Activated CD4-positive, CD25-positive, alpha-beta regulatory T cell treated with anti-CD3 and anti-CD28 coated beads, Interleukin-2, amount 50 U/mL, for 24 hours (primary cell): ENCODE results near the gene SLN.

Experiments
- ATAC-seq, 2 donors: fragments of 150-1000 bp; cut with Tn5 transposase; one replicate each; pipeline ENCODE4 v1.10.0; 2021; ENCODE audit warnings: mild to moderate bottlenecking in 1 of 2, moderate library complexity in 1 of 2

Gene SLN

DNA sequence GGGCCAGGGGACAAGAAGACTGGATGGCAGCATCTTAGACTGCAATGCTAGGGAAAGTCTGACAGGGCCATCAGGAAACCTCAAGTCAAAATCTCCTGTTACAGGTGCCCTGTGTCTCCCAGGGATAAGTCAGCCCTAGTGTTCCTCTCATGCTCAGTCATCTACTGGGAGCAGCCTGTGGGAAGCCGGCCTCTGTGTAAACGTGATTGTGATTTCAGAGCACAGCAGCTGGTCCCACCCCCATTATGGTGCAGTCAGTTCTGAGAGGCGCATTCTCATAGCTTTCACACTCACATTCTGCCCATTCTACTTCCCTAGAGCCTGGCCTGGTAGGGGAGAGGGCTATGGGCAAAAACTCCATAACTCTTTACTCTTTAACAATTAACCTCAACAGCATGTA, 7.2 kb upstream of the SLN start:
- no peak for ATAC-seq

DNA sequence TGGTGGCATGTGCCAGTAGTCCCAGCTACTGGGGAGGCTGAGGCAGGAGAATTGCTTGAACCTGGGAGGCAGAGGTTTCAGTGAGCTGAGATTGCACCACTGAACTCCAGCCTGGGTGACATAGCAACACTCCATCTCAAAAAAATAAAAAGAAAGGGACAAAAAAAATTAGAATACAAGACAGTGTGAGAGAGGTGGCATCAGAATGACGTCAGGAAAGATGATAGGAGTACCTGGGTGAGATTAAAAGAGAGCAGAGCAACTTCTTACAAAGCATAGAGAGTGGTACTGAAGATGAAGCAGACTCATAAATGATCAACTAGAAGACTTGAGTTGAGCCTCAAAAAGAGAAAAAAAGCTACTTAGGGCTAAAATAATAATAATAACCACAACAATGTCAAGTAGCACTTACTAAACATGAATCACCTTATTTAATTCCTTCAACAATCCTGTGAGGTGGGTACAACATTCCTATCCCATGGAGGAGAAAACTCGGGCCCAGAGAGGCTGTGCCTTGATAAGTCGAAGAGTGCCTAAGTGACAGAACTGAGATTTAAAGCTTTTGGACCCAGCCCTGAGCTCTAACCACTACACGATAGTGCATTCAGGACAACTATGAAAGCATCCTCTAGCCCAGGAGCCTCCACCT, 5.2 kb upstream of the SLN start:
- no peak for ATAC-seq

DNA sequence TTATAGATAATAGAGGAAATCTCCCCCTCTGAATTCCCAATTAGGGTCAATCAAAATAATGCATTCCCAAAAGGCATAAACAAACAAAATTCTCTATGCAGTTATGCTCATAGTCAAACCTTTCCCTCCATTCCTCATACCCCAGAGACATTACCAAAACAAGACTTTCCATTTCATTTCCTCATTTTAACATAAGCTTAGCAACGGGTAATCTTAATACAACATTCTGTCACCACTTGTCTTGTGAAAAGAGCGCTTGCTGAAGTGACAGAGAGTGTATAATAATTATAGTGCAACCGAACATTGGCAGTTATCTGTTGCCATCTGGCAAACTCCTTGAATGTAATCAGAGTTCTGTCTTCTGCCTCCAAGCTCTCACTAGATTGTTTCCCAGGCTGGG, 1.2 kb upstream of the SLN start:
- no peak for ATAC-seq

DNA sequence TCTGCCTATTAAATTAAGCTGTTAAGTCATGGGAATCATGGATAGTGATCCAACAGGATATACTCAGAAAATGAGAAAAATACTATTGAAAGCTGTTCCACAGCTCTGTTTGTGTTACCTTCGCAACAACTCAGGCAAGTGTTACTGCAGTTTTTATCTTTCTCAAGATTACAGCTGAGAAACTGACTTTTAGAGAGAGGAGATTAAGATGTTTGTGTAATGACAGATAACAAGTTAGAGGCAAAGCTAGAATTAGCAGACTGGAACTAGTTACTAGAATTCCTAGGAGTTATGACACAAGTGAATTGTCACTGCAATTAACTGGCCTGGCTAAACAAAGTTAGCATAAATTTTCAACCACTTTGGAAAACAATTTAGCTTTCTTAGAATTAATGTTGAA, 1.6 kb downstream of the SLN start:
- no peak for ATAC-seq

DNA sequence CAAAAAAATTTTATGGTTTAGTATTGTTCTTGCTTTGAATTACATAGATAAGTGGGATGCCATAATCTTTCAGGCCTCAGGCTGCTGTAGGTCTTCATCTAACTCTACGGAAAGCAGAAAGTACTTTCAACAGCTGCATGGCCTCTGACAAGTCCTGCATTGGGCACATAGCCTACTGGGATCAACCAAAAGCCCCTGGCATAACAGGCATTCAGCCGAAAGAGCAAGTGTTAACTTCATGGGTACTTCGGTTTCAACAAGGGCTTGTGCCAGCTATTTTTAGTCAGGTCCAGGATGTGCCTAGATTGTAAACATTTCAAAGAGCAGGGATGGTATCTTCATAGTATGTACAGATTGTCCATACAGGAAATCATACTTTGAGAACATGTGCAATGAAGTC, 3.1 kb downstream of the SLN start:
- ATAC-seq: no peak

DNA sequence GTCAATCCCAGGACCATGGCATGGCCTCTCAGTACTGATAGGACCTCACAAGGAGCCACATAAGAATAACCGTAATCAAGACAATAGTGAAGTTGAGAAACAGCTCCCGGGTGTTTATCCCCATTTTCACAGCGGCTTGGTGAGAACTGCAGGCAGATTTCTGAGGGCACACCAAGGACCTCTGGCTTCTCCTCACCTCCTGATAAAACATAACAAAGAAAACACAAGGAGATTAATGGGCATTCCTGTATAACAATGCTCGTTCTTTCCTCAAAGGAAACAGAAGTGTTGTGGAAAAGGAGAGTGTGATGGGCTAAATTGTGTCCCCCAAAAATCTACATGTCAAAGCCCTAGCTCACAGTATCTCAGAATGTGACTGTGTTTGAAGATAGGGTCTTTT, 4.0 kb downstream of the SLN start:
- ATAC-seq: no peak

DNA sequence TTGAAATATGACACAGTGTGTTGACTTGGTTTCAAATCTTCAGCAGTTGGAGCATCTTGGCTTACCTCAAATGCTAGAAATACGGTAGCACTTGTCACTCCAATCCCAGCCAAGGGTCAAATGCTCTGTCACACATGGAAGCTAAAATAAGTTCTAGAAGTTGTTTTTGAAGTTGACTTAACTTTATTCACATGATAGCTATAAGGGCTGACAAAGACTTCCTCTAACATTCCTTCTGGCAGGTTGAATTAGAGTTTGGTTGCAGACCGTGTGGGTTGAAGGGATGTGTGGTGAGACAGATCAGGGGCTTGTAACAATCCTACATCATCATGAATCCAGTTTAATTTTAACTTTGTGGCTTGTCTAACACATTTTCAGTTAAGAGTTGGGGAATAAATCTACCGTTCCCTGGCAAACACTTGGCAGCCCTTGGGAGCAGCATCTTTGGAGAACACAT, 4.6 kb downstream of the SLN start:
- no peak for ATAC-seq

DNA sequence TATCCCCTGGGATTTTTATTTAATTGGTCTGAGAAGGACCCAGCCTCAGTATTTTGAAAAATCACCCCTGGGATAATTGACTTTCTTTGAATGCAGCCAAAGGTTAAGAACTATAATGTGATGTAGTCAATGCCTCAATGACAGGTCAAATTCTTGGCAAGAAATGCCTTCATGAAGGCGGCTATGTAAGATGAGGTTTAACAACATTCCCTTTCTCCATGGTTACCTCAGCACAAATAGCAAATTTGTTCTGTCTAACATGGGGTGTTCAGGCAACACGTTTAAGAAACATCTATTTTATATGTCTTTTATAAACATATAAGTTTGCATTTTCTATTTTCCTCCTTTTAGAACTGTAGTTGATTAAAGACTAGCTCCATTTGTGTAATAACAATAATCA, 5.3 kb downstream of the SLN start:
- ATAC-seq: no peak

DNA sequence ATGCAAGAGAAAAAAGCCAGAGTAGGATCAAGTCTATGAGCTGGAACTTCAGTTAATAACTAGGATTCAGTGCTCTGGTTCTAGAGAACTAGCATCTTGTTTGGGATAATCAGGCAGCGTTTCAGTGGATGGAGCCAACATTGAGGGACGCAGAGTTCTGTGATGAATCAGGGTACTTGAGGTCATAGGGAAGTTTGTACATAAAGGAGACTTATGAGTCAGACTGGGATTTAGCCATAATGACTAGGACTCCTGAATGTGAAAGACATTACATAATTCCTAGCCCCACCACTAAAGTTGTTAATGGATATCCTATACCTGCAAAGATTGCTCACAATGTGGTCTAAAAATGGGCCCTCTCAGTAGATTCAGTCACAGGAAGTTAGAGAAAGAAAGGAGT, 6.8 kb downstream of the SLN start:
- ATAC-seq: no peak

DNA sequence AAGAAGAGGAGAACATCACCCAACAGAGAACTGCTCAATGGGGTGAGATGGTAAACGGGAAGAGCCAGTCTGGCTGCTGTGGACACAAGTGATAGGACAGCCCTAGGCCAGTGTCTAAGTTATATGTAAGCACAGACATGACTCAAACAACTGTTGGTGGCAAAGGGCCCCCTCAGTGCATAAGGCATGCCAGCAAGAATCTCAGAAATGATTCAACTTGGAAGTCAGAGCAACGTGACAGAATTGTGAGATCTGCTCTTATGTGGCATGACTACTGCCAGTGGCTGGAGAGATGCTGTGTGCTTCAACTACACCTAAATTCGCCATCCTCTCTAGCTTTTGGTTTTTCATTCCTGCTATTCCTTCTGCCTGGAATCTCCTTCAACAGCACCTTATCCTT, 7.4 kb downstream of the SLN start:
- ATAC-seq: no peak

DNA sequence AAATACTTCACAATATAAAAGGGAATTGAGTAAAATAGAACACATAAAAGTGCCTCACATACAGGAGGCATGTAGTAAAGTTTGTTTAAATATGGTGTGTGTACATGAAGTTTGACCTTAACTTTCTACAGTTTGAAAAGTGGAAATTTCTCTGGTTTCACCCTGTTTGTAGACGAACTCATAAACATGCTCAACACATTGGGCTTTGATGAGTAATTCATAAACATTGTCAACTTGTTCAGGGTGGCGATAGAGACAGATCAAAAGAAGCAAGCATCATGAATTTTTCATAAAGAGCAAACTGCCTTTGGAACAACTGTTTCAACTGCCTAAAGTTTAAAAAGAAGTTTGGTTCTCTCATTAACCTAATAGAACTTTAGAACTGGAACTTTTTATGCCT, 9.1 kb downstream of the SLN start:
- no peak for ATAC-seq

DNA sequence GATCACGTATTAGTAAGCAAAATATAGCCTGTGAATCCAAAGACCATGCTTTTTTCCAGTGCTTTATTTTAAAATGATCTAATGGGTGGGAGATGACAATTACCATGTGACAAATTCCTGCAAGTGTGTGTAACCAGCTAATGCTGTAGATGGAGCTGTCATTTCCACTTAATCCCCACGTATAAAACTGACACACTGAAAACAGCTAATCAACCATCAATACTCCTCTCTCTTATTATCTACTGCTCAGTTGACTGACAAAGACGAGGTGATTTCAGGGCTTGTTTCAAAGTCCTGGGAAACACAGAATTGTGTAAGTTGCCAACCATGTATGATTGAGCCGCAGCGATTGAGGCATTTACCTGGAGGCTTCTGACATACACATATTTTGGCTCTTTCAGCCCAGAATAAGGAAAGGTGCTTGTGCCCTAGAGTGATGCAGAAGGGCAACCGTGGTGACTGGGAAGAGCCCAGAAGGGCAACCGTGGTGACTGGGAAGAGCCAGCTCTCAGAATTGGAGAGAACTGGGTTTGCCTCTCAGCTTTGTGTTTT, 9.7 kb downstream of the SLN start:
- no peak for ATAC-seq

DNA sequence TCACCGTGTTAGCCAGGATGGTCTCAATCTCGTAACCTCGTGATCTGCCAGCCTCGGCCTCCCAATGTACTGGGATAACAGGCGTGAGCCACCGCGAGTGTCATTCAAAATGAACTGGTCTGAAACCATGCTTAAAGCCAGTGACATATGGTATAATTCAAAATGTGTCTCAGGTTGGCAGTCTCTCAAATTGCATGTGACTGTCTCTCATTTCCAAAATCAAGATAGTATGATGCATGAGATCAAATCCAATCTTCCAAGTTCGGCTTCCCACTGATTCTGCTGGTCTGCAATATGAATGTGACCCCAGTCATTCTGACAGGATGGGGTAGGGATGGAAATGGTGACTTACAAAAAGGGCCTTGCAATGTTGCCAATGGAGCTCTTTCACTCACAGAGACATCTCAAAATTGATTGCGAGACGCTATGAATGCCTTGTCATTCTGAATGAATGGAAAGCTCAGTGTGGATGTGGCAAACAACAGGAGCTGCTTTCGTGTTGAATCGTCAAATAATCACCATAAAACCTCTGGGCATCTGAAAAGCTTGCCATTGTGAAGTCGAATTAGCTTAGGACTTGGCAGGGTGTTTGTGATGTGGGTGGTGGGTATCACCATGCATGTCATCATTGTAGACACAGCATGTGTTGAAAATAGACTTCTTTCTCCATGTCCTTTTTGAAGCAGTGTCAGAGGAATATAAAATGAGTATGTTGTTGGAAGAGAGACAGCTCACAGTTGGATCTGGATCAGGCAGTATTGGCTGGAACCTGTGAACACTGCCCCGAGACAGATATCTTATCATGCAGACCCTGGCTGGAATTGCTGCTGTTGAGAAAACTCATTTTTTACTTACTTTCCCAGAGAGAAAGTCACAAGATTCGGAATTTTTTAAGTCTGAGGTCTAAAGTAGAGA, 12.2 kb downstream of the SLN start:
- ATAC-seq: no peak

DNA sequence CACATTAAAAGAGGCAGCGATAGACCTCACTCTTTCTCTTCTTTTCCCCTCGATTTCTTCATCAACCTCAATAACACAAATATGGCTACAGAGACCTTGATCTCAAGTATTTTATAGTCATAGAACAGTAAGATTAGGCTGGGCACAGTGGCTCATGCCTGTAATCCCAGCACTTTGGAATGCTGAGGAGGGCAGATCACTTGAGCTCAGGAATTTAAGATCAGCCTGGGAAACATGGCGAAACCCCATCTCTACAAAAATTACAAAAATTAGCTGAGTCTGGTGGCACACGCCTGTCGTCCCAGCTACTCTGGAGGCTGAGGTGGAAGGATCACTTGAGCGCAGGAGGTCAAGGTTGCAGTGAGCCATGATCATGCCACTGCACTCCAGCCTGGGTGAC, 14.6 kb downstream of the SLN start:
- no peak for ATAC-seq

DNA sequence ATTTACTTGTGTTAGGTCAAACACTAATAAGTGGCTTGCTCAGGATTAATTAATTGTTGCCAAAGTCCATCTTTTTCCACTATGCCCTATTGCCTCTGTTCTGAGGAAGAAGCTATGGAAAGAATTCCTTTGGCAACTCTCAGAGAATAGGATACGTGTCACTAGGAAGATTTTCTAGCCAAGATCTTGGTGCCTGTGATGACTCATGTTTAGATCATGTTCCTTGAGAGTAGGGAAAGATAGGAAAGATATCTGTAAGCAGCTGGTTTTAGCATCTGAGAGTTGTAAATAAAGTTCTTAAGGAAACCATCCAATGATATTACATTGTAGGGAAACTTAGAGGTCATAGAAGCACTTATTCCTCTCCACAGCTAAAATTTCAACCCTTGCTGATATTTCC, 15.7 kb downstream of the SLN start:
- ATAC-seq: no peak

DNA sequence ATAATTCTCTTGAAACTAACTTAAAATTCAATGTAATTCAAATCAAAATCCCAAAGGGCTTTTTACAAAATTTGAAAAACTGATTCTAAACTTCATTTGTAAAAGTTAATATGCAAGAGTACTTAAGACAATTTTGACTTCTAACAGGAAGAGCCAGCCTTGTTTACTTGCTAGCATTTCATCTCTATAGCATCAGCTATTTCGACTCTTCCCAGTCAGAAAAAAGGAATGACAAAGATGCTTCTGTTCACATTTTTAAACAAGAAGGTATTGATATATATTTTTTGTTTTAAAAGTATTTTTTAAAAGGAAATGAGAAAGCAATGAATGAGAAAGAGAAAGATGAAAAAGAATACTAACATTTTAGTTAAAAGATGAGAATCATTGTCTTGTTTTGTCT, 16.4 kb downstream of the SLN start:
- ATAC-seq: no peak

DNA sequence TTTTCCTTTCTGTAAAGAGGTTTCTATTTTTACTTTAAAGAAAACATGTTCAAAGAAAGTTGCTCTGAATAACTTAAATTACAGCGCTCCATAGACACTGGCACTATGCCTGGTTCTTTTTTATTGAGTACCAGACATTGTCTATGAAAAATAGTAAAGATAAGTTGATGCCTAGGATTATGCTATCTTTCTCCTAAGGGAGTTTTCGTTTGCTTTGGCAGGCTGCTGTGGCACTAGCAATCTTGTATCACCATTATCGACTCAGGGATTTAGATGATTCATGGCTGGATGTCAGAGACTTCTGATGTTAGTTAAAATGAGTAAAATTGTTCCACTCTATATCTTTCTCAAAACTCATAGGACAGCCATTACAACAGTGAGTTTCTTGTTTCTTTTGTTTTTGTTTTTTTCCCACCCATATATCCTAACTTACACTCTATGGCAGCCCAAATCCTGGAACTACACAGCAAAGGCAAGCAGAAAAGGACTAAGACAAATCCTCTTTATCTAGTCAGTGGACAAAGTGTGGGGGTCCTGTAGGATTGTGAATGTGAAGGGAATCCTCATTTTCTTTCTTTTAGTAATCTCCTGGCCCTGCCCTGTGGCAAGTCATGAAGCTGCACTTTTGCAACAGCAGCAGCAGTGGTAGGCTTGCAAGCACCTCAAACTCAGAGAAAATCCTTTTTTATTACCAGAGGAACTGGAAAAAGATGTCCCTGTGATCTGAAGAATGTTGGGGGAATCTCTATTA, 20.7 kb downstream of the SLN start:
- no peak for ATAC-seq

DNA sequence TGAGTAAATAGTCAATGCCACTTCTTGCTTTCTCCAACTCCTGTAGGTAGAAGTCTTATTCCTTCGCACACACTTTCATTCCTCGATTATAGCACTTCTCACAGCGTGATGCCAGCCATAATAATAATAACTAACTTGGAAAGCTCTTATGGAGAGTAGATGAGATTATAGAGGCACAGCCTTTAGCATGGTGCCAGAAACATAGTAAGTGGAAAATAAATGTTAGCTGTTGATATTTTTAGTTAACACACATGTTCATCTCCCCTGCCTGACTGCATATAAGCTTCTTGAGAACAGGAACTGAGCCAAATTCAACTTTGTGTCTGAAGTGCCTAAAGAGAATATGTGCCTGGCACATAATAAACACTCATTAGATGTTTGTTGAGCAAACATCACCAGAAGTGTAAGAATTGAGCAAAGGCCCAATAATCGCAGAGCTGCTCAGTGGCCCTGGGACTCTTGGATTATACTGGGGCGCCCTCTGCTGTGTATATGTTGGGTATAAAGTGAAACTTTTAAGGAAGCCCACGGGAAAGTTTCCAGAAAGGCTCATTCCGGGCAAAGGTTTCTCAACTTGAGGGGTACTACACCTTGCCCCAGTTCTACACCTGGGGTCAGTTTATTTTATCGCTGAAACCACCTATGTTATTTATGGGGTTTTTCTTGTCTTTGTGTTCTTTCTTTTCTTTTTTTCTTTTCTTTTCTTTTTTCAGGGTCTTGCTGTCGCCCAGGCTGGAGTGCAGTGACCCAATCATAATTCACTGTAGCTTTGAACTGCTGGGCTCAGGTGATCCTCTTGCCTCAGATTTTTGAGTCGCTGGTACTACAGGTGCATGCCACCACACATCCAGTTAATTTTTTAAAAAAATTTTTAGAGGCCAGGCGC, 22.3 kb downstream of the SLN start:
- peak; percentile 51 to 53 for ATAC-seq

DNA sequence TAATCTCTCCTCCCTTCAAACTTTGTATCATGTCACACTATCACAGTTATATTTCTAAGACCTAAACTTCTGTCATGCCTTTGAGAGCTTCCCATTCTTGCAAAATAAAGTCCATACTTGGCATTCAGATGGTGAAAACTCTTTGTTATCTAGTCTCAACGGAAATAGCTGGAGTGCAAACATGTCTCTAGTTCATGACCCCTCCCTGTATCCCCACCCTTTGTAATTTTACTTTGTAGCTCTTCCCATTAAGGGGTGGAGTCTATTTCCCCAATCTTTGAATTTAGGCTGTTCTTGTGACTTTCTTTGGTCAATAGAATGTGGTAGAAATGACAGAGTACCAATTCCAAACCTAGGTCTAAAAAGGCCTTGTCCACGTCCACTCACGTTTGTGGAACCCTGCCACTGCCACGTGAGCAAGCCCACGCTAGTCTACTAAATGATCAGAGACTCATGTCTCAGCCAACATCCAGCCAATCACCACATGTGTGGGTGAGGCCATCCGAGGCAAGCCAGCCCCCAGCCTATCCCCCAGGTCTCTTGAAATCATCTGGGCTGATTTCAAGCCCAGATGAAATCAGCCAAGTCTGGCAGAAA, 23.4 kb downstream of the SLN start:
- ATAC-seq: no peak

DNA sequence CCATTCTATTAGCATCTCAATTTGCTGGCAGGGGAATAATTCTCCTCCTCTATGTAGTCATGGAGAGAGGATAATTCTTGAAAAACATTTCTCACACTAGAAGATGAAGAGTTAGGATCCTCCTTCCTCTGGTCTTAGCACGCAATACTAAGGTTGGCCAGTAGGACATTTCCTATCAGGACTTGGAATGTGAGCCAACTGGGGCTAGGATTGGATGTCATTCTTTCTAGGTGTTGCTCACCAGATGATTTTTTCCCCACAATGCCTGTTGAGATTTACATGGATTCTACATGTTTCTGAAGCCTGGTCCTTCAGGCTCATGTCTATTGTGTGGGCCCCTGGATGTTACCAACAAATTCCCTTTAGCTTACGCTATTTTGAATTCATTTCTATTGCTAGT, 28.0 kb downstream of the SLN start:
- no peak for ATAC-seq

DNA sequence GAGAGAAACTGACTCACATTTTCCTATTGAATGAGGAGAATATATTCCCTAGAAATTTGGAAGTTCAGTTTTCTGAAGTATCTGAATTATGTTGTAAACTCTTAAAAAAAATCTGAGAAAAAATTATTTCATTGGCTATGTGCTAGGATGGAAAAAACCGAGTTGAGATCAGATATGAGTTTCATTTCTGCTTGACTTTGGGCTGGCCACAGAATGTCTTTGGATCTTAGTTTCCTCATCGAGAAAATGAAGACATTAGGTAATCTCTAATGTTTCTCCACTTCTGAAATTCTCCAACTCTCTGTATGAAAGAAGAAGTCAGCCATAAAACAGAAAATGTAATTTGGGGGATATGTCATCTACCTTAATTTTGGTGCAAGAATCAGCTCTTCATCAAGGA, 28.8 kb downstream of the SLN start:
- no peak for ATAC-seq

DNA sequence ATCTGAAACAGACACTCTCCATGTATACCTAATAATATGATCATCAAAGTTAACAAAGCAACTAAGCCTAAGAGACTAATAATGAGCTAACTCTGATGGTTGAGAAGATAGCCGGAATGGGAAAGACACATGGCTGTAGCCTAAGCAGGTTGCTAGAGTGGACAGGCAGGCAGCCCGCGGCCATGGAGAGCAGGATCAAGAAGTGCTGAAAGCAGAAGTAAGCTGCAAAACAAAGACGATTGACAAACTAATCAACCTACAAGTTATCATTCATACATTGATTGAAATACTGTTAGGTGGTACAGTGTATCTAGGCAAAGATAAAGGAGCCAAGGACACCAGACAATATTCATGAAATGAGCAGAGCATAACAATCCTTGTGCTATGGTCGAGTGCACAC, 29.3 kb downstream of the SLN start:
- no peak for ATAC-seq
